Measurements from ENCODE around the gene ECE1. TPM values are rescaled to one million over a fixed set of nuclear protein-coding genes. Genes with fewer than 3 reads are reported as not detected.
"Not testable (repeated sequence)": the region's sequence is repeated elsewhere in the genome, so short reads cannot be mapped to it uniquely, and the experiment has no call there.

The ECE1 gene
- total RNA-seq, 2 donors from 2014 or later = 75.4 to 219 TPM

GRCh38 chr1:21282020-21282419 lies 8.2 kb downstream of the ECE1 start:
- H3K27me3 Mint-ChIP-seq; H3K27ac Mint-ChIP-seq; ATAC-seq (replicated peaks): not testable (repeated sequence)

GRCh38 chr1:21280482-21280881 lies 9.8 kb downstream of the ECE1 start:
- Mint-ChIP-seq H3K4me1 (peaks cover 40% of the 10 kb centered on the region), H3K27ac (peak overlapping the region; percentile 91), H3K4me3 (peak overlapping the region; percentile 75), H3K27me3 (no peaks in the 10 kb centered on the region), H3K36me3 (ENCODE audit: low read depth) (peaks cover 93% of the 10 kb centered on the region), H3K9me3 (no peaks in the 10 kb centered on the region)
- peak; percentile 60 for ATAC-seq (replicated peaks)

More at GRCh38 chr1:21282020-21282419, 8.2 kb downstream of the ECE1 start:
- Mint-ChIP-seq H3K4me1 (peaks cover 36% of the 10 kb centered on the region), H3K36me3 (ENCODE audit: low read depth) (peaks cover 93% of the 10 kb centered on the region), H3K4me3 (peak overlapping the region; percentile 75)
- H3K9me3 Mint-ChIP-seq = not testable (repeated sequence)

- Mint-ChIP-seq H3K4me1 (peaks cover 41% of the 10 kb centered on the region), H3K36me3 (ENCODE audit: low read depth) (peaks cover 93% of the 10 kb centered on the region), H3K4me3 (peak overlapping the region; percentile 75), H3K27me3 (no peaks in the 10 kb centered on the region), H3K27ac (peak overlapping the region; percentile 91), H3K9me3 (no peaks in the 10 kb centered on the region)
- ATAC-seq (replicated peaks) = peak; percentile 13
Measured at GRCh38 chr1:21280011-21280471, 10.2 kb downstream of the ECE1 start.

- peak; percentile 46 for ATAC-seq (replicated peaks)
Measured at GRCh38 chr1:21278860-21279845, 11.1 kb downstream of the ECE1 start.

GRCh38 chr1:21278208-21278859 lies 11.9 kb downstream of the ECE1 start:
- peak overlapping the region; percentile 75 for H3K4me3 Mint-ChIP-seq

More at GRCh38 chr1:21278860-21279845, 11.1 kb downstream of the ECE1 start:
- Mint-ChIP-seq H3K27ac (peak overlapping the region; percentile 91), H3K9me3 (no peaks in the 10 kb centered on the region), H3K27me3 (no peaks in the 10 kb centered on the region), H3K36me3 (ENCODE audit: low read depth) (peaks cover 93% of the 10 kb centered on the region), H3K4me3 (peak overlapping the region; percentile 75), H3K4me1 (peaks cover 43% of the 10 kb centered on the region)

GRCh38 chr1:21277180-21277579 lies 13.1 kb downstream of the ECE1 start:
- Mint-ChIP-seq H3K4me3 (peak overlapping the region; percentile 16), H3K36me3 (ENCODE audit: low read depth) (peaks cover 95% of the 10 kb centered on the region), H3K9me3 (no peaks in the 10 kb centered on the region), H3K27me3 (no peaks in the 10 kb centered on the region), H3K4me1 (peaks cover 35% of the 10 kb centered on the region), H3K27ac (peak overlapping the region; percentile 91)
- no peak for ATAC-seq (replicated peaks)

More at GRCh38 chr1:21278208-21278859, 11.9 kb downstream of the ECE1 start:
- Mint-ChIP-seq H3K27ac (peak overlapping the region; percentile 91), H3K36me3 (ENCODE audit: low read depth) (peaks cover 93% of the 10 kb centered on the region), H3K9me3 (no peaks in the 10 kb centered on the region), H3K27me3 (no peaks in the 10 kb centered on the region), H3K4me1 (peaks cover 40% of the 10 kb centered on the region)
- ATAC-seq (replicated peaks) = no peak

GRCh38 chr1:21272540-21272939 lies 17.7 kb downstream of the ECE1 start:
- no peaks in the 10 kb centered on the region for H3K27me3 Mint-ChIP-seq
- H3K4me1 Mint-ChIP-seq = peaks cover 31% of the 10 kb centered on the region
- no peak overlapping the region for H3K4me3 Mint-ChIP-seq
- H3K27ac Mint-ChIP-seq = peak overlapping the region; percentile 85
- no peaks in the 10 kb centered on the region for H3K9me3 Mint-ChIP-seq
- no peak for ATAC-seq (replicated peaks)
- H3K36me3 Mint-ChIP-seq (ENCODE audit: low read depth) = peaks cover 100% of the 10 kb centered on the region

- H3K9me3 Mint-ChIP-seq = no peaks in the 10 kb centered on the region
- H3K27ac Mint-ChIP-seq = peak overlapping the region; percentile 85
- peaks cover 100% of the 10 kb centered on the region for H3K36me3 Mint-ChIP-seq (ENCODE audit: low read depth)
- H3K27me3 Mint-ChIP-seq = no peaks in the 10 kb centered on the region
- no peak overlapping the region for H3K4me3 Mint-ChIP-seq
- H3K4me1 Mint-ChIP-seq = peaks cover 36% of the 10 kb centered on the region
- no peak for ATAC-seq (replicated peaks)
Measured at GRCh38 chr1:21271550-21271949, 18.7 kb downstream of the ECE1 start.

GRCh38 chr1:21270086-21270689 lies 20.1 kb downstream of the ECE1 start:
- Mint-ChIP-seq H3K27ac (peak overlapping the region; percentile 85), H3K27me3 (no peaks in the 10 kb centered on the region), H3K4me1 (peaks cover 32% of the 10 kb centered on the region), H3K4me3 (peak overlapping the region; percentile 13), H3K36me3 (ENCODE audit: low read depth) (peaks cover 100% of the 10 kb centered on the region), H3K9me3 (no peaks in the 10 kb centered on the region)
- peak; percentile 87 for ATAC-seq (replicated peaks)

GRCh38 chr1:21269461-21270085 lies 20.7 kb downstream of the ECE1 start:
- no peak for ATAC-seq (replicated peaks)
- H3K27me3 Mint-ChIP-seq = no peaks in the 10 kb centered on the region
- no peaks in the 10 kb centered on the region for H3K9me3 Mint-ChIP-seq
- H3K36me3 Mint-ChIP-seq (ENCODE audit: low read depth) = peaks cover 100% of the 10 kb centered on the region
- peaks cover 31% of the 10 kb centered on the region for H3K4me1 Mint-ChIP-seq
- peak overlapping the region; percentile 13 for H3K4me3 Mint-ChIP-seq
- no peak overlapping the region for H3K27ac Mint-ChIP-seq

GRCh38 chr1:21268281-21269239 lies 21.7 kb downstream of the ECE1 start:
- ATAC-seq (replicated peaks) = no peak
- no peak overlapping the region for H3K4me3 Mint-ChIP-seq
- peaks cover 100% of the 10 kb centered on the region for H3K36me3 Mint-ChIP-seq (ENCODE audit: low read depth)
- peak overlapping the region; percentile 72 for H3K27ac Mint-ChIP-seq
- no peaks in the 10 kb centered on the region for H3K27me3 Mint-ChIP-seq
- no peaks in the 10 kb centered on the region for H3K9me3 Mint-ChIP-seq
- H3K4me1 Mint-ChIP-seq = peaks cover 30% of the 10 kb centered on the region

- Mint-ChIP-seq H3K9me3 (no peaks in the 10 kb centered on the region), H3K36me3 (ENCODE audit: low read depth) (peaks cover 99% of the 10 kb centered on the region), H3K4me3 (no peak overlapping the region), H3K4me1 (peaks cover 36% of the 10 kb centered on the region), H3K27me3 (no peaks in the 10 kb centered on the region), H3K27ac (peak overlapping the region; percentile 72)
- no peak for ATAC-seq (replicated peaks)
Measured at GRCh38 chr1:21267191-21268077, 22.8 kb downstream of the ECE1 start.

Data from activated T-helper 17 cell treated with anti-CD3 and anti-CD28 coated beads, Interleukin-2, amount 50 U/mL, for 72 hours (primary cell).